Keratinocyte (primary cell): ENCODE results near the gene TMEM38A. TPM values are rescaled to one million over a fixed set of nuclear protein-coding genes. Genes with fewer than 3 reads are reported as not detected.

Experiments
- DNase-seq: peaks from one replicate; pipeline ENCODE4 v3.0.0-alpha.2; 2011; ENCODE audit warnings: low read depth, missing footprints, low spot score
- FAIRE-seq: peaks from 2 replicates; lab custom pipeline; 2011; peaks lifted over from hg19 to GRCh38; lab: Jason Lieb, UNC
- H2AFZ ChIP-seq: 2 replicates; pipeline ENCODE4 v1.6.0; 2012; ENCODE audit warnings: low read length, control low read depth, inconsistent platforms; ENCODE audit not compliant: control insufficient read depth
- H3K27ac ChIP-seq: 2 replicates; pipeline ENCODE4 v1.5.1; 2011; ENCODE audit warnings: low read length; ENCODE audit not compliant: control insufficient read depth, insufficient read depth
- H3K27me3 ChIP-seq: 3 replicates; pipeline ENCODE4 v1.6.0; 2011; ENCODE audit warnings: low read length; ENCODE audit not compliant: control insufficient read depth, insufficient read depth; ENCODE audit errors: extremely low read depth
- H3K36me3 ChIP-seq, 2 experiments: 2 replicates in 1 of 2; 3 replicates in 1 of 2; pipeline ENCODE4 v1.5.1; 2011; ENCODE audit warnings: low read length in 2 of 2, mild to moderate bottlenecking in 1 of 2; ENCODE audit not compliant: control insufficient read depth in 2 of 2, insufficient read depth in 2 of 2; ENCODE audit errors: extremely low read depth in 1 of 2
- H3K4me1 ChIP-seq: 3 replicates; pipeline ENCODE4 v1.5.1; 2011; ENCODE audit warnings: low read length; ENCODE audit not compliant: control insufficient read depth, insufficient read depth; ENCODE audit errors: extremely low read depth
- H3K4me2 ChIP-seq: 3 replicates; pipeline ENCODE4 v1.6.0; 2011; ENCODE audit warnings: low read depth, low read length; ENCODE audit not compliant: control insufficient read depth, insufficient read depth; ENCODE audit errors: extremely low read depth
- H3K4me3 ChIP-seq, 3 experiments: fragments of 200-600 bp in 1 of 3; sonication (generic) in 1 of 3; 2 replicates in 2 of 3; 3 replicates in 1 of 3; pipeline ENCODE4 v1.5.1; 2011 to 2016; ENCODE audit warnings: low read length in 3 of 3, mild to moderate bottlenecking in 3 of 3, control low read depth in 2 of 3, inconsistent platforms in 1 of 3, low read depth in 1 of 3, mixed read lengths in 1 of 3, mixed run types in 1 of 3, moderate library complexity in 1 of 3; ENCODE audit not compliant: control insufficient read depth in 2 of 3, insufficient read depth in 2 of 3; ENCODE audit errors: extremely low read depth in 1 of 3
- H3K79me2 ChIP-seq: 2 replicates; pipeline ENCODE4 v1.6.0; 2012; ENCODE audit warnings: low read length; ENCODE audit not compliant: control insufficient read depth, insufficient read depth
- H3K9ac ChIP-seq: 3 replicates; pipeline ENCODE4 v1.6.0; 2011; ENCODE audit warnings: low read length; ENCODE audit not compliant: control insufficient read depth, insufficient read depth; ENCODE audit errors: extremely low read depth
- H3K9me1 ChIP-seq: 3 replicates; pipeline ENCODE4 v1.6.0; 2011; ENCODE audit warnings: low read length; ENCODE audit not compliant: control insufficient read depth, insufficient read depth; ENCODE audit errors: extremely low read depth
- H3K9me3 ChIP-seq: 2 replicates; pipeline ENCODE4 v1.5.1; 2012; ENCODE audit warnings: low read depth, low read length; ENCODE audit not compliant: control insufficient read depth
- H4K20me1 ChIP-seq: 3 replicates; pipeline ENCODE4 v1.6.0; 2011; ENCODE audit warnings: low read length; ENCODE audit not compliant: control insufficient read depth, insufficient read depth; ENCODE audit errors: extremely low read depth
- EZH2 ChIP-seq: IDR thresholded peaks from one replicate; pipeline ENCODE4 v1.6.1; 2012; ENCODE audit warnings: inconsistent platforms, mild to moderate bottlenecking, low read length, moderate library complexity
- dilution Hi-C: fragments of 300-500 bp; cut with MboI; formaldehyde crosslinking; loops from one replicate; pipeline ENCODE4 v1.7.0; 2020; ENCODE audit warnings: low sequenced_read_pairs; ENCODE audit not compliant: extremely low pct_ligation_motif_present
- polyA plus RNA-seq, 5 experiments: library from polyadenylated mRNA; depleted of rRNA in 3 of 5; stranded (reverse) in 3 of 5; stranded (forward) in 1 of 5; unstranded in 1 of 5; fragments of >200 nt; gene quantifications; 1 replicate in 1 of 5; 2 replicates in 3 of 5; 3 replicates in 1 of 5; pipeline versions ENCODE4 v1.2.1 to v1.2.3, GENCODE V29; 2011 to 2012; ENCODE audit warnings: missing spikeins in 2 of 5, low read depth in 1 of 5, low replicate concordance in 1 of 5
- TF ChIP-seq, protein P1 (sequence below), 3 experiments: IDR thresholded peaks in 1 of 3; conservative IDR thresholded peaks in 1 of 3; optimal IDR thresholded peaks in 1 of 3; 2 replicates in 2 of 3; 3 replicates in 1 of 3; pipeline versions ENCODE3 to v1.5.1; 2011; ENCODE audit warnings: low read length in 3 of 3, mild to moderate bottlenecking in 3 of 3, moderate library complexity in 2 of 3, control low read depth in 1 of 3, inconsistent platforms in 1 of 3; ENCODE audit not compliant: insufficient read depth in 2 of 3; ENCODE audit errors: extremely low read depth in 1 of 3

Gene TMEM38A
- polyA plus RNA-seq, 1 donor (not counting 4 experiments of a cell fraction or from before 2014, with no cell fraction given) = 2.5 TPM

DNA sequence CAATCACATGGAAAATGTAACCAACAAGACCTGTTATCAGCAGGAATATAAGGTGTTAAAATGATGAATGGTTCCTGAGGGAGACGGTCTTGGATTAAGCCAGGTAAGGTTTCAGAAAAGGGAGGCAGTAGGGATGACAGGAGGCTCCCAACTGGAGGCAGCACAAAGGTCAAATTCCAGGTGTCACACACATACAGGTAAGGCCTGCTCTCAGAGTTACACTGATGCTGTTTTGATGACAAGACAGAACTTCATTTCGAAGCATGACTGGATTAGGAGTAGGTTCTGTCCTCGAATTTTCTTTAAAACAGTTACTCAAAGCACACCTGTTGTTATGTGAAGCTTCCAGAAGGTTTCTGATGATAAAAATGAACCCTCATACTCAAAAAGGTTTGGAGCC lies 40.4 kb upstream of the TMEM38A start:
- dilution Hi-C loops = no loop called here
- TF ChIP-seq, protein P1, sequence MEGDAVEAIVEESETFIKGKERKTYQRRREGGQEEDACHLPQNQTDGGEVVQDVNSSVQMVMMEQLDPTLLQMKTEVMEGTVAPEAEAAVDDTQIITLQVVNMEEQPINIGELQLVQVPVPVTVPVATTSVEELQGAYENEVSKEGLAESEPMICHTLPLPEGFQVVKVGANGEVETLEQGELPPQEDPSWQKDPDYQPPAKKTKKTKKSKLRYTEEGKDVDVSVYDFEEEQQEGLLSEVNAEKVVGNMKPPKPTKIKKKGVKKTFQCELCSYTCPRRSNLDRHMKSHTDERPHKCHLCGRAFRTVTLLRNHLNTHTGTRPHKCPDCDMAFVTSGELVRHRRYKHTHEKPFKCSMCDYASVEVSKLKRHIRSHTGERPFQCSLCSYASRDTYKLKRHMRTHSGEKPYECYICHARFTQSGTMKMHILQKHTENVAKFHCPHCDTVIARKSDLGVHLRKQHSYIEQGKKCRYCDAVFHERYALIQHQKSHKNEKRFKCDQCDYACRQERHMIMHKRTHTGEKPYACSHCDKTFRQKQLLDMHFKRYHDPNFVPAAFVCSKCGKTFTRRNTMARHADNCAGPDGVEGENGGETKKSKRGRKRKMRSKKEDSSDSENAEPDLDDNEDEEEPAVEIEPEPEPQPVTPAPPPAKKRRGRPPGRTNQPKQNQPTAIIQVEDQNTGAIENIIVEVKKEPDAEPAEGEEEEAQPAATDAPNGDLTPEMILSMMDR (optimal IDR thresholded peaks at IDR 0.05 in 1 of 3, IDR thresholded peaks at IDR 0.05 in 1 of 3, conservative IDR thresholded peaks at IDR 0.05 in 1 of 3; ENCODE audit: extremely low read depth in 1 of 3, insufficient read depth in 2 of 3, low read length in 3 of 3) = no peak
- no peak for TF ChIP-seq EZH2
- Histone ChIP-seq H3K27ac (no peak overlapping the region), H3K9me3 (no peaks in the 10 kb centered on the region), H3K27me3 (no peaks in the 10 kb centered on the region), H2AFZ (no peak overlapping the region), H3K4me1 (no peaks in the 10 kb centered on the region), H3K9me1 (peaks cover 11% of the 10 kb centered on the region), H3K36me3 (peaks cover 20 to 22% of the 10 kb centered on the region in 2 experiments), H4K20me1 (peaks cover 57% of the 10 kb centered on the region), H3K9ac (no peak overlapping the region), H3K4me2 (no peak overlapping the region), H3K79me2 (peaks cover 100% of the 10 kb centered on the region), H3K4me3 (no peak overlapping the region)
- DNase-seq = no peak
- no peak for FAIRE-seq

DNA sequence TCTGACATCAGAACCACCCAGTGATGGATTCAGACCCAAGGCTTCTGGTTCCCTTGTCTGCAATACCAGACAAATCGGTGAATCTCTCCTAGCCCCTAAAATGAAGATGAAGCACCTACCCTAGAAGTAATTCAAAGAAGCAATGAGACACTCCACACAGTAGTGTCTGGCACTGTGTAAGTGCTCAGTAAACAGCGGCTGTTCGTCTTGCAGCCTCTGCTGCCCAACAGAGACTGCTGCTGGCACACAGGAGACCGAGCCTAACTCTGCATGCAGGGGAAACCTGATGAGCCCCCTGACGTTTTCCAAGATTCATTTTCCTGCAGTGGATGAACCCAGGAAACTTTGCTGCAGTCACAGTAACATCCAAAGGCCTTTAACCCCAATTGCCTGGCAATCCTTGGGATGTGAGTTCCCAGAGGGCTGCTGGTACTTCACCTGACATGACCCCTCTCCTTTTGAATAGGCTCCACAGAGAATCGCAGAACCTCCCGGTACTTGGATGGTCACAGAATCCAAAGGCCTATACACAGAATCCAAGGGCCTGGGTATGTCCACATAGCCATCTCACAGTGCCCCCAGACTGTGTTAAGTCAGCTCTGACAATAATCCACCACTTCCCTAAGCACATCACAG lies 39.7 kb upstream of the TMEM38A start:
- Histone ChIP-seq H3K36me3 (peaks cover 20 to 25% of the 10 kb centered on the region in 2 experiments), H3K27me3 (no peaks in the 10 kb centered on the region), H3K4me1 (peaks cover 5% of the 10 kb centered on the region), H3K9ac (no peak overlapping the region), H3K27ac (no peak overlapping the region), H4K20me1 (peaks cover 52% of the 10 kb centered on the region), H2AFZ (no peak overlapping the region), H3K9me3 (no peaks in the 10 kb centered on the region), H3K9me1 (peaks cover 7% of the 10 kb centered on the region), H3K4me2 (no peak overlapping the region), H3K79me2 (peaks cover 100% of the 10 kb centered on the region), H3K4me3 (no peak overlapping the region)
- DNase-seq (no peak), FAIRE-seq (no peak)
- TF ChIP-seq, protein P1 (optimal IDR thresholded peaks at IDR 0.05 in 1 of 3, IDR thresholded peaks at IDR 0.05 in 1 of 3, conservative IDR thresholded peaks at IDR 0.05 in 1 of 3; ENCODE audit: extremely low read depth in 1 of 3, insufficient read depth in 2 of 3, low read length in 3 of 3) = no peak
- TF ChIP-seq EZH2 = no peak
- dilution Hi-C loops = no loop called here
